GM11168 (cell line): ENCODE measurements around the gene PVR.
"Not testable (repeated sequence)": the region's sequence is repeated elsewhere in the genome, so short reads cannot be mapped to it uniquely, and the experiment has no call there.

Experiments
- in situ Hi-C: fragments of 300-500 bp; cut with MboI; formaldehyde crosslinking; loops from one replicate; pipeline ENCODE4 v1.12.0; 2022; ENCODE audit warnings: low sequenced_read_pairs; ENCODE audit not compliant: unreplicated experiment

Gene PVR

DNA sequence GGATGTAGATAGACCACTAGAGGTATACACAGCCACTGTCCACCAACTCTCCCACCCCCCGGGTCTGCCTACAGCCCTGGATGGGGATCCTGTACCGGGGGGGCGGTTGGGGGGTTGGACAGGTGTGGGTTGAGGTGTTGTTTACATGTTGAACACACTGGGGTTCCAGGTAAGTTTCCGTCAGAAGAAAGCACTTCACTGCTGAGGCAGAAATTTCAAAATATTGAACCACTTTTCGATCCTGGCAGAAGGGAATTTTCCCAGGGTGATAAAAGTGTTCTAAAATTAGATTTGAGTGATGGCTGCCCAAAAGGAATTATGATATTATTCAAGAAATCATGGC, 48.6 kb downstream of the PVR start:
- in situ Hi-C loops: no loop called here

DNA sequence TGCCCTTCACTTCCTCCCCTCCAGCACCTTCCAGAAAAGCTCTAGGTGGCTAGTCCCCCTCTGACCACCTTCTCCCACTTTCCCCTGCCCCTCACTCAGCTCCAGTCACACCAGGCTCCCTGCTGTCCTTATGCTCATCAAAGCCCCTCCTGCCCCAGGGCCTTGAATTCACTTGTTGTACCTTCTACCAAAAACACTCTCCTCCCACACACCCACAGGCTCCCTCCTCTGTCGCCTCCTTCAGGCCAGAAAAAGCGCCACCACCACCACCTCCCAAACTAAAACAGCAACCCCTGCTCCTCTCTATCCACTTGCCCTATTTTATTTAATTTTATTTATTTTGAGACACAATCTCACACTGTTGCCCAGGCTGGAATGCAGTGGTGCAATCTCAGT, 50.5 kb downstream of the PVR start:
- in situ Hi-C loops: no loop called here

DNA sequence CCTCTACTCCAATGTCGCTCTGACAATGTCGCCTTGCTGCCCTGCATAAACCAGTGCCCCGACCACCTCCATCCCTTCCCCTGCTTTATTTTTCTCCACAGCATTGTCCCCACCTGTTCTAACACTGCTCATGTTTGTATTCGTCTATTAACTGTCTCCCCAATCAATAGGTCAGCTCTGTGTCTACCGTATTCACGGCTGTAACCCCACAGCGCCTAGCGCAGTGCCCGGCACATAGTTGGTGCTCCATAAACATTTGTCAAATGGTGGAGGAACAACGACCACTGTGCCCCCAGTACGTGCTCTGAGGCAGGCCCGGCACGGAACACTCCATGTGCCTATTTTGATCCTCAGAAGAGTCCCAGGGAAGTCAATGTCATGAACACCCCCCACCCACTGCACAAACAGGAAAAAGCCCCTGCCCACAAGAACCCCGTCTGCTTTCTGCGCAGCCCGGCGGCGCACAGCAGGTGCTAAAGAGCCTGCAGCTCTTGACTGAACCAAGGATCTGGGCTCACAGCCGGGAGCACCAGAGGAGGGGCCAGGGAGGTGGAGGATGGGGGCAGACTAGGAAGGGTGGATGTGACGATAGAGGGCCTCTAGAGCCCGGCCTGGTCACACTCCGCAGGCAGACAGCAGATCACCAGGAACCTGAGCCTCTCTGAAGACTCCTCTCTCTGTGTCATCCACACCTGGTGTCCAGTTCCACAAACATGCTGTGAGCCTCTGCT, 53.4 kb downstream of the PVR start:
- in situ Hi-C loops: no loop called here

DNA sequence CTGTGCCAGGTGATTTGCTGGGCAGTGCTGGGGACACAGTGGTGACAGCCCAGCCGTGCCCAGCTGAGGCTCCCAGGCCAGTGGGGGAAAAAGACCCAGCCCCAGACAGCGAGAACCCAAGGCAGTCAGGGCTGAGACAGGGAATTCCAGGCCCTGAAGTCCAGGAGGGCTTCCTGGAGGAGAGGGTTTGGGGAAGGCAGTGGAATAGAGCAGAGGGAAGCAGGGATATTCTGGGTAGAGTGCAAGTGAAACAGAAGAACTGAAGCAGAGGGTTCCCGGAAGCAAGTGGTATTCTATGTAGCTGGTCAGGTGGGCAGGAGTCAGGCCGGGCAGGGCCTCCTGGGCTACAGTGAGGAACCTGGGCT, 53.9 kb downstream of the PVR start:
- in situ Hi-C loops: no loop called here

DNA sequence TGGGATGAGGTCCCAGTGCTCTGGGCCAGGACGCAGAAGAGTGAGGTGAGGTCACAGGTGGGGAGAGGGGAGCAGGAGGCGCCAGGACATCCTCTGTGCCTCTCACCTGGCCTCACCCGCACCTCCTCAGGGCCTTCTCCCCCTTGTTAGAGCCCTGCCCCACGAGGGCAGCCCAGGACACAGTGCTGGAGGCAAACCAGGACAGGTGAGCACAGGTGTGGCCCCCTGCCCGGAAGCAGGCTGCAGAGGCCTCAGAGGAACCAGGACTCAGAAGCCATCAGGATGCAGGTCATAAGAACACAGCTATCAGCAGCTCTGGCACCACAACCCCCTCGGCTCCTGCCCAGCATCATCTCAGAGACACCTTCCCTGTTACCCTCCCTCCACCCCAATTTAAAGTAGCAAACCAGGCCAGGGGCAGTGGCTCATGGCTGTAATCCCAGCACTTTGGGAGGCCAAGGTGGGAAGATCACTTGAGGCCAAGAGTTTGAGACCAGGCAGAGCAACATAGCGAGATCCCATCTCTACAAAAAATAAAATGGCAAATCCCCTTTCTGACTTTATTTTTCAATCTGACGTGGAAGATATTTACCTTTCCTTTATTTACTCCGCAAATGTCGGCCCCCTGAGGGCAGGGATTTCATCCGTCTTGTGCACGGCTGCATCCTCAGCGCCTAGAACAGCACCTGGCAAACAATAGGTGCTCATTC, 54.9 kb downstream of the PVR start, which contains the start of gene CEACAM16:
CEACAM16 (plus strand) TSS at position 660 of the 710 bp plus-strand sequence. CDS start 2,306 bp downstream, outside the sequence.
- in situ Hi-C loops: no loop called here

DNA sequence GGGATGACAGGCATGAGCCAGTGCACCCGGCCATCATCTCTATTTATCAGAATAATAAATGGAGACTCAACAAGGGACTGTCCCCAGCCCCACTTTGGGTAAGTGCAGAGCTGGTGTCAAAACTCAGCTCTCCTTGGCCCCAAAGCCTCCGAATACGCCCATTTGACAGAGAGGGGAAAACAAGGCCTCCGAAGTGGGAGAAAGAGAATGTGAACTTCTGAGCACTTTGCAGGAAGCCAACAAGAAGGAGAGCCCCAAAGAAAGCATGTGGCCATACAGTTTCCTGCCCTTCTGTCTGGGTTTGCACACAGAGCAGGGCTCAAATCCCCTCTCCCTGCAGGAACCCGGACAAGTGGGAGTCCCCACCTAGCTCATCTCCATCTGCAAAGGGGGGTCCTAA, 56.8 kb downstream of the PVR start:
- in situ Hi-C loops: no loop called here

DNA sequence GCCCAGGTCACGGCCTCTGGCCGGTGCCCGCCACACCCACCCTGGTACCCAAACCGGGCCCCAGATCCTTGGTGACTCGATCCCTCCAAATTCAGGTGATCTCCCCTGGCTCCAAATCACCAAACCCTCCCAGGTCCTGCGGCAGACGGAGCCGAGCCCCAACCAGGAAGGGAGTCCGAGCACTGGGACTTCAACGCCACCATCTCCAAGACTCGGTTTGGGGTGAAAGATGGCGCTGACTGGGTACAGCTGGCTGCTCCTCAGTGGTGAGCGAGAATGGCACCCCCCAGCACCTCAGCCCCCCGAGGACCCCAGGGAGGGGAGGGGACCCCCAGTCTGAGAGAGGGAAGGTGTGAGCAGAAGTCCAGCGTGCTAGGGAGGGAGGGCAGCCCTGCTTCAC, 57.5 kb downstream of the PVR start:
- in situ Hi-C loops: no loop called here

DNA sequence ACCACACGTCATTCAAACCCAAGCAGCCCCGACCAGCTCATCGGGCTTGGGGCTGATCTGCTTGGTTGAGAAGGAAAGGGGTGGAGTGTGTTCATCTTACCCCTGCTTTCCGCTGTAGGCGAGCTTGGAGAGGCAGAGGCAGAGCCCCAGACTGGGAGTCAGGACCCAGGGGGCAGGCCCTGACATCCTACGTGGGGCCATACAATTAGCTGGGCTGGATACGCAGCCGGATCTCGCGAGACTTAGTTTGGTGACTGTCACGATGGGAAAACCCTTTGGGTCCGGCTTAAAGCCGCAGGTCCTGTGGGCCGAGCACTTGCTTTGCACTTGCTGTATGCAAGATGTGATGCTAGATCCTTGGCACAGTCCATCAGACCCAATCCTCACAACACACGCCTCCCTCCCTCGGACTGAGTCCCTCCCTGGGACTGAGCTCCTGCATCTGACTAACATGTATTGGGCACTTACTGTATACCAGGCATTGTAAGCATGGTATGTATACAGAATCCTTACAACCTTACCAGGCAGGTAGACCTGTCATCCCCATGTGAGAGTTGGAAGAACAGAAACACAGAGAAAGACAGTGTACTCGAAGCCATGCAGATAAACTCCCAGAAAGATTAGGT, 59.0 kb downstream of the PVR start:
- in situ Hi-C loops: no loop called here

DNA sequence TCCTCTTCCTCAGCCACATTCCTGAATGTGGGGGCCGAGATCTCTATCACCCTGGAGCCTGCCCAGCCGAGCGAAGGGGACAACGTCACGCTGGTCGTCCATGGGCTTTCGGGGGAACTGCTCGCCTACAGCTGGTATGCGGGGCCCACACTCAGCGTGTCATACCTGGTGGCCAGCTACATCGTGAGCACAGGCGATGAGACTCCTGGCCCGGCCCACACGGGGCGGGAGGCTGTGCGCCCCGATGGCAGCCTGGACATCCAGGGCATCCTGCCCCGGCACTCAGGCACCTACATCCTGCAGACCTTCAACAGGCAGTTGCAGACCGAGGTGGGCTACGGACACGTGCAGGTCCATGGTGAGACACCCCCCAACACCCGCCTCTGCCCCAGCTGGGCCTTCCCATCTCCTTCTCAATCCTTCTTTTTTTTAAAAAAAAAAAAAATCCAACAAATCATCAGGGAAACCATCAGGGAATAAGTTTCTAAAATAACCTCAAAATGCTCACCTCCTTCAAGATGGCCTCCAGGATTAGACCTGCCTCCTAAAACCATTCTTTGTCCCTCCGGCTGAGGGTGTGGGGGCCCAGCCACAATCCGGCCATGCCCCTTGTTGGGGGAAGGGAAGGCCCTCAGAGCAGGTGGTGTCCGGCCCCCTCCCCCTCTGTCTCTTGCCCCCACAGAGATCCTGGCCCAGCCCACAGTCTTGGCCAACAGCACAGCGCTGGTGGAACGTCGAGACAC, 59.8 kb downstream of the PVR start:
- in situ Hi-C loops: no loop called here

DNA sequence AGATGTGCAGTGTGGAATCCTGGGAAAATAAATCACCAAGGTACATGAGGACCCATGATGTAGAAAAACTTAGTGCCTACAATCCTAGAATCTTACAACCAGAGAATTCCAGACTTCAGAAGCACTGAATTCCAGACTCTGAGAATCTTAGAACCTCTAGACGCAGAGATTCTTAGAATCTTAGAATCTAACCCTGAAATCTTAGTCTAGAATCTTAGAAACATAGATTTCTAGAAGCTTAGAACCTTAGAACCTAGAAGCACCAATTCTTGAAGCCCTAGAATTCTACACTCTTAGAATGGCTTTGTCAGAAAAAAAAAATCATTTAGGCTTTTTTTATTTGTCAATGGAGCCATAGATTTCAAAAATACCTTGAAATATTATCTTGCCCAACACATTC, 61.3 kb downstream of the PVR start:
- in situ Hi-C loops: no loop called here

DNA sequence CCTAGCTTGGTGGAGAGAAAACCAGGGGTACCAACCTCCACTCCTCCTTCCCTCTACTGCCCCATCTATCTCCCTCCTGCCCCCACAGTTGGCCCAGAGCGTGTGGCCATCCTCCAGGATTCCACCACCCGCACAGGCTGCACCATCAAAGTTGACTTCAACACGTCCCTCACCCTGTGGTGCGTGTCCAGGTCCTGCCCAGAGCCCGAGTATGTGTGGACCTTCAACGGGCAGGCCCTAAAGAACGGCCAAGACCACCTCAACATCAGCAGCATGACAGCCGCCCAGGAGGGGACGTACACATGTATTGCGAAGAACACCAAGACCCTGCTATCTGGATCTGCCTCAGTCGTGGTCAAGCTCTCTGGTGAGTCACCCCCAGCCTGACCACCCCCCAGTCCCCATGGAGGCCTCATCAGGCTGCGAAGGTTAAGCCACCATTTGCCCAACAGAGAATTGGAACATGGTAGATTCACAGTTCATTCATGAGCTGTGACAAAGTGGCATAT, 61.8 kb downstream of the PVR start:
- in situ Hi-C loops: no loop called here

DNA sequence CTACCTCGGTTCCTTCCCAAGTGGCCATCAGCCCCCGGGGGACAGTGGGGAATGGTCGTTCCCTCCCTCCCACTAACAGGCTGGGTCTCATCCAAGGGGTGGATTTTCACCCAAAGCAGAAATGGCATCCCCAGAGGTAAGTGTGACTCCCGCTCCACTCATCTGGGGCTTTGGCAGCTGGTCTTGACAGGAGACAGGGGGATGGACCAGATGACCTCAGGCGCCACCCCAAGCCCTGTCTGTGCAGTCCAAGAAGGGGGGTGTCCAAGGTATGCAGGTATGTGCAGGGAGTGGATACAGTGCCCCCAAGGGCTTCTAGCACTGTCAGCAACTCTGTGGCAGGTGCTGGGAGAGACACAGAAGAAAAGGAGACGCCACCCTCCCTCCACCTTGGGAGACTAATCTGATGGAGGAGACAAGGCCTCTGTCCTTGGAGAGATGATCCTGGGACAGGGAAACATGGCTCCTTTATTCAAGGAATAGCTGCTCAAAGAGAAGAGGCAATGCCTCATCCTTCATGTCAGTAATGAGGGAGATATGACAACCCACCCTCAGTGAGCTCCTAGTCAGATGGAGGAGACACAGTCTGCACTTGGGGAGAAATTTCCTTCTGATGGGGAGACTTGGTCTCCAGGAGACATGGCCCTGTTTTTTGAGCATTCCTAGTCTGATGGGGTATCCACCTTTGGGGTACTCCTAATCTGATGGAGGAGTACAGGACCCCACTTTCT, 63.0 kb downstream of the PVR start:
- in situ Hi-C loops: no loop called here

DNA sequence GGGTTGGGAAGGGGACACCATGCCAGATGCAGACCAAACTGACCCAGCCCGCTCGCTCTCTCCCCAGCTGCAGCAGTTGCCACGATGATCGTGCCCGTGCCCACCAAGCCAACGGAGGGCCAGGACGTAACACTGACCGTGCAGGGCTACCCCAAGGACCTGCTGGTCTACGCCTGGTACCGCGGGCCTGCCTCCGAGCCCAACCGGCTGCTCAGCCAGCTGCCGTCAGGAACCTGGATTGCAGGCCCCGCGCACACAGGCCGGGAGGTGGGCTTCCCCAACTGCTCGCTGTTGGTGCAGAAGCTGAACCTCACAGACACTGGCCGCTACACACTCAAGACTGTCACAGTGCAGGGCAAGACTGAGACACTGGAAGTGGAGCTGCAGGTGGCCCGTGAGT, 64.1 kb downstream of the PVR start:
- in situ Hi-C loops: no loop called here

DNA sequence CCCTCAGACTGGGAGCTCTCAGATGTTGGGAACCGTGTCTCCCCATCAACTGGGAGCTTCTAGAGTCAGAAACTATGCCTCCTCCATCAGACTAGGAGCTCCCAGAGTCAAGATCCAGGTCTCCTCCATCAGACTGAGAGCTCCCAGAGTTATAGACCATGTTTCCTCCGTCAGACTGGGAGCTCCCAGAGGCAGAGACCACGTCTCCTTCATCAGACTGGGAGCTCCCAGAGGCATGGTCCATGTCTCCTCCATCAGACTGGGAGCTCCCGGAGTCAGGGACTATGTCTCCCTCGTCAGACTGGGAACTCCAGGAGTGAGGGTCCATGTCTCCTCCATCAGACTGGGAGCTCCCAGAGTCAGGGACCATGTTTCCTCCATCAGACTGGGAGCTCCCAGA, 65.2 kb downstream of the PVR start:
- in situ Hi-C loops: no loop called here

DNA sequence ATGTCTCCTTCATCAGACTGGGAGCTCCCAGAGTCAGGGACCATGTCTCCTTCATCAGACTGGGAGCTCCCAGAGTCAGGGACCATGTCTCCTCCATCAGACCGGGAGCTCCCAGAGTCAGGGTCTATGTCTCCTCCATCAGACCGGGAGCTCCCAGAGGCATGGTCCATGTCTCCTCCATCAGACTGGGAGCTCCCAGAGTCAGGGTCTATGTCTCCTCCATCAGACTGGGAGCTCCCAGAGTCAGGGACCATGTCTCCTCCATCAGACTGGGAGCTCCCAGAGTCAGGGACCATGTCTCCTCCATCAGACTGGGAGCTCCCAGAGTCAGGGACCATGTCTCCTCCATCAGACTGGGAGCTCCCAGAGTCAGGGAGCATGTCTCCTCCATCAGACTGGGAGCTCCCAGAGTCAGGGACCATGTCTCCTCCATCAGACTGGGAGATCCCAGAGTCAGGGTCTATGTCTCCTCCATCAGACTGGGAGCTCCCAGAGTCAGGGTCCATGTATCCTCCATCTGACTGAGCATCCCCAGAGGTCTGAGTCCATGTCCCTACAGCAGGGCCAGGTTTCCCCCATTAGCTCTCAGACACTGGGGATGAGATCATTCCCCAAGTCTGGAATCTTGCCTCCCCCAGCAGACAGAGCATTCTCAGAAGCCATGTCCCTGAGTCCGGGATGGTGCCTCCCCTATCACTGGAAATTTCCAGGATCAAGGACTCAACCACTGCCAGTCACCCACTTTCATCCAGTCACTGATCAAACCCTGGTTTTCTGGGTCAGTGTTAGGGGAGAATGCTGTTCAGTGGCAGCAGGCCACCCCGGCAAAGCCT, 65.9 kb downstream of the PVR start:
- in situ Hi-C loops: not testable (repeated sequence)

DNA sequence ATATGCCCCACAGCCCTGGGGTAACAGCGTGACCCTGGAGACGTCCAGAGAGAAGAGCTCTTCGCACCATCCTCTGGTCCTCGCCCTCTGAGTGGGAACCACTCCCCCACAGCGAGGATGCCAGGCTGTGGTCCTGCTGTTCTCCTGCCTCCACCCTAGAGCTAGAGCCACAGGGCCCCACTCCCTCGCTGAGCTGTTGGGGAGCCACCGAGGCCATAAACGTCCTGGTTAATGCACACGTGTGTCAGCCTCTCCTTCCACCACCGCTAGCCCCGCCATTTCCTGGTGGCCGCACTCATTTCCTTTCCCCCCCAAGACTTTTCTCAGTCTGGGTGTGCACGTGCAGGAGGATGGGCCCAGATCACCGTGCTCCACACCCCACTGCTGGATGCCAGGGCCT, 66.8 kb downstream of the PVR start:
- in situ Hi-C loops: no loop called here

DNA sequence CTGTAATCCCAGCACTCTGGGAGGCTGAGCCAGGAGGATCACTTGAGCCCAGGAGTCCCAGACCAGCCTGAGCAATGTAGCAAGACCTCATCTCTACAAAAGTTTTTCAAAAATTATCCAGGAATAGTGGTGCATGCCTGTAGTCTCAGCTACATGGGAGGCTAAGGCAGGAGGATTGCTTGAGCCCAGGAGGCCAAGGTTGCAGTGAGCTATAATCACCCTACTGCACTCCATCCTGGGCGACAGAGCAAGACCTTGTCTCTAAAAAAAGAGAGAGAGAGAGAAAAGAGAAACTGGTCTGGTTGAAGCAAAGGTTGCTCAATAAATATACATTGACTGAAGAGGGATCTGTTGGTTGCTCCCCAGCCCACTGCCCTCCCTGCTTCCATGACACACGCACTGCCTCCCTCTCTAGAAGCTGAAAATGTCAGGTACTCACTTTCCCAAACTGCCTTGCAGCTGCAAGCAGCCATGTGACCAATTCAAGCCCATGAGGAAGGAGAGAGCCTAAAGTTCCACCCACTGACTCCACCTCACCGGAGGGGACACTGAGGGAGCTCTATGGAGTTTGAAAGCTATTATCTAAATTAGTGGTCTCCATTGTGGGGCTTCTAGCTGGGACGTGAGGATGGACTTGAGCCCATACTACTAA, 69.3 kb downstream of the PVR start:
- in situ Hi-C loops: no loop called here
